ENCODE measurements around the gene MRGPRG. TPM values are rescaled to one million over a fixed set of nuclear protein-coding genes. Genes with fewer than 3 reads are reported as not detected.

The MRGPRG gene
- total RNA-seq, 1 donor from 2014 or later: not detected

DNA sequence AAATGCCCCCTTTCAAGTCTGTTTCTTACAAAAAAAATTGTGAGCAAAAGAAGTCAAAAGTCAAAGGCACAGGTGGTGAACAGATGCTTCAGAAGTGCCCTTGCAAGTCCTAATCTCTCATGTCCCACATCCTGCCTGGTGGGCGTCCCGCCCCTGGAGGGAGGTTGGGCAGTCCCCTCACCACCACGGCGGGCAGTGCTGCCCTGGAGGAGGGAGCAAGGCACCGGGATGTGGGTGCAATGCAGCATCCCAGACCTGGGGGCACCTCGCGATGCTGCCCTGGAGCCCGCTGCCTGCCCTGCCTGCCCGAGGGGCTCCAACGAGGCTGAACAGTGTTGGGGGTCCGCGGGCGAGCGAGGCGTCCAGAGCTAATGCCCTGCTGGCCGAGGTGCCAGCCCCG lies 15.9 kb downstream of the MRGPRG start:
- Histone ChIP-seq H3K4me1 (peaks cover 3 to 17% of the 10 kb centered on the region in 2 donors), H3K27ac (no peak overlapping the region), H3K27me3 (peaks cover 5% of the 10 kb centered on the region), H3K36me3 (no peaks in the 10 kb centered on the region), H3K9me3 (no peaks in the 10 kb centered on the region), H3K4me3 (peak overlapping the region in 1 of 2 donors; percentile 19)
- DNase-seq (ENCODE audit: low spot score in 2 of 2): no peak
- intact Hi-C loops (cut with DNase I): no loop called here
- TF ChIP-seq CTCF (IDR thresholded peaks at IDR 0.05): no peak

DNA sequence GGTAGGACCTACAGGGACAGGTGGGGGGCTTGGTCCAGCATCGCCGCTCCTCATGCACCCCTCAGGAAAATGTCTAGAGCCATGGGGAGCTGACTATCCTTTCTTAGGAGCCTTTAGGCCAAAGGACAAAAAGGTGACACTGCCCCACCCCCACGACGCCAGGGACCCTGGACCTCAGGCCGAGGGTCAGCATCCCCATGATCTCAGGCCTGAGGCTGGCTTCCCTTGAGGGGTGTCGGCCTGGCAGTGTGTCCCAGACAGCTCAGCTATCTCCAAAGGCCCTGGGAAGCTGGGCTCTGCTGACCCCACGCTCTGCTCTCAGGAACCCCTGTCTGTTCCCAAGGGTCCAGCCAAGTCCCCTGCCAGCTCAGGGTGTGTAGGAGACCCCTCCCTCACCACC lies 16.3 kb downstream of the MRGPRG start:
- H3K27me3 ChIP-seq: peaks cover 5% of the 10 kb centered on the region
- H3K4me1 ChIP-seq: peaks cover 3 to 17% of the 10 kb centered on the region in 2 donors
- DNase-seq (ENCODE audit: low spot score in 2 of 2): no peak
- H3K36me3 ChIP-seq: no peaks in the 10 kb centered on the region
- H3K27ac ChIP-seq: no peak overlapping the region
- H3K9me3 ChIP-seq: no peaks in the 10 kb centered on the region
- intact Hi-C loops (cut with DNase I): no loop called here
- no peak overlapping the region for H3K4me3 ChIP-seq
- no peak for TF ChIP-seq CTCF (IDR thresholded peaks at IDR 0.05)

GRCh38 chr11:3201677-3202181 lies 16.9 kb downstream of the MRGPRG start:
- DNase-seq (ENCODE audit: low spot score in 2 of 2): no peak
- no peak for TF ChIP-seq CTCF (IDR thresholded peaks at IDR 0.05)
- Histone ChIP-seq H3K36me3 (no peaks in the 10 kb centered on the region), H3K4me1 (peaks cover 3 to 17% of the 10 kb centered on the region in 2 donors), H3K9me3 (no peaks in the 10 kb centered on the region), H3K27me3 (peaks cover 5% of the 10 kb centered on the region), H3K4me3 (no peak overlapping the region), H3K27ac (no peak overlapping the region)
- intact Hi-C loops (cut with DNase I): no loop called here

DNA sequence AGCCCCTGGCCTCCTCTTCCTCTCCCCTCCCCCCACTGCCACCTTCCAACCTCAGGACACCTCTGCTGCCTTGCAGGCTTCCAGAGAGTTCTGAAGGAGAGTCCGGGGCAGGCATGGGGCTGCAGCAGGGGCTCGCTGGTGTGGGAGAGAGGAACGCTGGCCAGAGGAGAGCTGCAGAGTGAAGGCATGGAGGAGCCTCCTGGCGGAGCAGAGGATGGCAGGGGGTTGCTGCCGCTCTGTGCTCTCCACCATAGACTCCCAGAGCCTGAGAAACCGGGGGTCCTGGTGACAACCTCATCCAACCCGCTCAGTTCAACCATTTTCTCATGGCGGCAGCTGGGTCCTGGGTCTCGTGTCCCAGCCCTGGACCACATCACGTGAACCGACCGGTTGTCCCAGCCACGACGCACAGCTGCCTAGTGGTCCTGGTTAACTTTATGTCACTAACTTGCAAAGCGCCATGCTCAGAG lies 17.5 kb downstream of the MRGPRG start:
- TF ChIP-seq CTCF (IDR thresholded peaks at IDR 0.05): no peak
- Histone ChIP-seq H3K9me3 (no peaks in the 10 kb centered on the region), H3K36me3 (no peaks in the 10 kb centered on the region), H3K4me1 (peaks cover 3 to 17% of the 10 kb centered on the region in 2 donors), H3K27ac (no peak overlapping the region), H3K27me3 (peaks cover 5% of the 10 kb centered on the region), H3K4me3 (no peak overlapping the region)
- intact Hi-C loops (cut with DNase I): no loop called here
- peak in 1 of 2 donors; percentile 41 for DNase-seq (ENCODE audit: low spot score in 2 of 2)

GRCh38 chr11:3200388-3201111 lies 18.1 kb downstream of the MRGPRG start:
- Histone ChIP-seq H3K27ac (no peak overlapping the region), H3K27me3 (peaks cover 5% of the 10 kb centered on the region), H3K36me3 (no peaks in the 10 kb centered on the region), H3K4me3 (no peak overlapping the region), H3K9me3 (no peaks in the 10 kb centered on the region), H3K4me1 (peaks cover 3 to 15% of the 10 kb centered on the region in 2 donors)
- intact Hi-C loops (cut with DNase I): no loop called here
- peak in 1 of 2 donors; percentile 35 for DNase-seq (ENCODE audit: low spot score in 2 of 2)
- no peak for TF ChIP-seq CTCF (IDR thresholded peaks at IDR 0.05)

Data from ascending aorta (tissue), 2 donors.